HepG2 (cell line): ENCODE data around the gene STRADB. TPM values are rescaled to one million over a fixed set of nuclear protein-coding genes. Genes with fewer than 3 reads are reported as not detected.

Experiments used
- FOXA3 ChIP-seq: IDR thresholded peaks from 2 replicates; pipeline ENCODE4 v1.6.1; 2016; ENCODE audit warnings: missing genetic modification reagents, missing compliant biosample characterization
- KMT2A ChIP-seq: sonication (generic); formaldehyde crosslinking; IDR thresholded peaks from 2 replicates; pipeline ENCODE4 v1.4.0; 2020; ENCODE audit warnings: missing genetic modification reagents
- MED8 ChIP-seq: sonication (generic); formaldehyde crosslinking; IDR thresholded peaks from 2 replicates; pipeline ENCODE4 v1.8.1; 2023; ENCODE audit warnings: mild to moderate bottlenecking, missing genetic modification reagents; ENCODE audit not compliant: insufficient replicate concordance
- MEIS1 ChIP-seq: sonication (generic); formaldehyde crosslinking; IDR thresholded peaks from 2 replicates; pipeline ENCODE4 v1.9.0; 2021; ENCODE audit warnings: mild to moderate bottlenecking, missing genetic modification reagents, moderate library complexity, borderline replicate concordance
- NR1H2 ChIP-seq: sonication (generic); formaldehyde crosslinking; IDR thresholded peaks from 2 replicates; pipeline ENCODE4 v1.8.1; 2022; ENCODE audit warnings: low read depth, missing genetic modification reagents, borderline replicate concordance
- ONECUT2 ChIP-seq: sonication (generic); formaldehyde crosslinking; IDR thresholded peaks from 2 replicates; pipeline ENCODE4 v1.4.0; 2020; ENCODE audit warnings: missing genetic modification reagents
- POGZ ChIP-seq: sonication (generic); formaldehyde crosslinking; IDR thresholded peaks from 2 replicates; pipeline ENCODE4 v1.4.0; 2020; ENCODE audit warnings: mild to moderate bottlenecking, missing genetic modification reagents
- ZMAT3 ChIP-seq: sonication (generic); formaldehyde crosslinking; conservative IDR thresholded peaks from 2 replicates; pipeline ENCODE4 v1.7.0; 2021; ENCODE audit warnings: missing genetic modification reagents
- ZMYM4 ChIP-seq: sonication (generic); formaldehyde crosslinking; IDR thresholded peaks from 2 replicates; pipeline ENCODE4 v1.8.1; 2023; ENCODE audit warnings: mild to moderate bottlenecking, missing genetic modification reagents
- ZNF101 ChIP-seq: sonication (generic); formaldehyde crosslinking; IDR thresholded peaks from 2 replicates; pipeline ENCODE4 v1.4.0; 2020; ENCODE audit warnings: mild to moderate bottlenecking, low read depth, missing genetic modification reagents, borderline replicate concordance
- ZNF367 ChIP-seq: sonication (generic); formaldehyde crosslinking; IDR thresholded peaks from 2 replicates; pipeline ENCODE4 v1.4.0; 2020; ENCODE audit warnings: missing genetic modification reagents, borderline replicate concordance
- ZNF557 ChIP-seq: sonication (generic); formaldehyde crosslinking; IDR thresholded peaks from 2 replicates; pipeline ENCODE4 v1.4.0; 2020; ENCODE audit warnings: missing genetic modification reagents
- ZNF607 ChIP-seq: sonication (generic); formaldehyde crosslinking; IDR thresholded peaks from 2 replicates; pipeline ENCODE4 v1.5.1; 2020; ENCODE audit warnings: missing genetic modification reagents, mild to moderate bottlenecking, borderline replicate concordance
- polyA plus RNA-seq, 8 experiments: library from polyadenylated mRNA; depleted of rRNA in 3 of 8; stranded (reverse) in 7 of 8; unstranded in 1 of 8; fragments of >200 nt; fragmentation: Illumina TruSeq in 4 of 8; extraction: Trizol in 4 of 8; gene quantifications; 2 replicates each; pipeline versions ENCODE4 v1.2.1 to v1.2.3, GENCODE V29; 2011 to 2016; ENCODE audit warnings: low read depth in 4 of 8, missing spikeins in 1 of 8, mixed read lengths in 1 of 8; ENCODE audit not compliant: insufficient read depth in 1 of 8
- total RNA-seq, 5 experiments: library from RNA; depleted of rRNA; stranded (reverse); fragments of >200 nt; fragmentation: Illumina TruSeq; extraction: Trizol; gene quantifications; 2 replicates each; pipeline ENCODE4 v1.2.3, GENCODE V29; 2016; ENCODE audit warnings: low read depth in 1 of 5
- TF ChIP-seq, protein P1 (sequence below): sonication (generic); formaldehyde crosslinking; IDR thresholded peaks from 2 replicates; pipeline ENCODE4 v1.4.0; 2020; ENCODE audit warnings: missing genetic modification reagents, borderline replicate concordance
- TF ChIP-seq, protein P2 (sequence below): sonication (generic); formaldehyde crosslinking; IDR thresholded peaks from 2 replicates; pipeline ENCODE4 v1.4.0; 2020; ENCODE audit warnings: mild to moderate bottlenecking, missing genetic modification reagents
- TF ChIP-seq, protein P3 (sequence below): sonication (generic); formaldehyde crosslinking; IDR thresholded peaks from 2 replicates; pipeline ENCODE4 v1.4.0; 2020; ENCODE audit warnings: mild to moderate bottlenecking, missing genetic modification reagents
- TF ChIP-seq, protein P4 (sequence below): sonication (generic); formaldehyde crosslinking; IDR thresholded peaks from 2 replicates; pipeline ENCODE4 v1.4.0; 2020; ENCODE audit warnings: missing genetic modification reagents
- TF ChIP-seq, protein P5 (sequence below): sonication (generic); formaldehyde crosslinking; IDR thresholded peaks from 2 replicates; pipeline ENCODE4 v1.8.0; 2022; ENCODE audit warnings: missing genetic modification reagents, mild to moderate bottlenecking, borderline replicate concordance

Gene STRADB
- total and polyA plus RNA-seq, 2 of the 13 experiments (the other 11 are each of a cell fraction or from before 2014, with no cell fraction given), result 34.1 to 66.6 TPM

DNA sequence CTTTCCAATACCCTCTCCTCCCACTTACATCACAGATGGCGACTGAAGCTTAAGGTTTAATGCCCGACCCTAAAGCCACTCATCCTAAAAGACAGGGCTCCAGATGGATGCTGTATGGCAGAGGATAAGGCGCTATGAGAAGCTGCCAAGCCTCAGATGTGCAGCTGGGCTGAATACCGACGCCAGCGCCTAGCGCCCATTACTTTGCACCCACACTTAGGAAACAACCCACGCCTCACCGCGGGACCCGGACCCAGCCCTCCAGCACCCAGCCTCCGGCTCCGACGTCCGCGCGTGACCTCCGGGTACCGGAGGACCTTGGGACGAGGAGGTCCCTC, 617 bp upstream of the STRADB start (continued):
- TF ChIP-seq, protein P1, sequence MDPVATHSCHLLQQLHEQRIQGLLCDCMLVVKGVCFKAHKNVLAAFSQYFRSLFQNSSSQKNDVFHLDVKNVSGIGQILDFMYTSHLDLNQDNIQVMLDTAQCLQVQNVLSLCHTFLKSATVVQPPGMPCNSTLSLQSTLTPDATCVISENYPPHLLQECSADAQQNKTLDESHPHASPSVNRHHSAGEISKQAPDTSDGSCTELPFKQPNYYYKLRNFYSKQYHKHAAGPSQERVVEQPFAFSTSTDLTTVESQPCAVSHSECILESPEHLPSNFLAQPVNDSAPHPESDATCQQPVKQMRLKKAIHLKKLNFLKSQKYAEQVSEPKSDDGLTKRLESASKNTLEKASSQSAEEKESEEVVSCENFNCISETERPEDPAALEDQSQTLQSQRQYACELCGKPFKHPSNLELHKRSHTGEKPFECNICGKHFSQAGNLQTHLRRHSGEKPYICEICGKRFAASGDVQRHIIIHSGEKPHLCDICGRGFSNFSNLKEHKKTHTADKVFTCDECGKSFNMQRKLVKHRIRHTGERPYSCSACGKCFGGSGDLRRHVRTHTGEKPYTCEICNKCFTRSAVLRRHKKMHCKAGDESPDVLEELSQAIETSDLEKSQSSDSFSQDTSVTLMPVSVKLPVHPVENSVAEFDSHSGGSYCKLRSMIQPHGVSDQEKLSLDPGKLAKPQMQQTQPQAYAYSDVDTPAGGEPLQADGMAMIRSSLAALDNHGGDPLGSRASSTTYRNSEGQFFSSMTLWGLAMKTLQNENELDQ (CRISPR knock-in tag), result no peak
- peak; percentile 69 for TF ChIP-seq MED8
- no peak for TF ChIP-seq ZNF367 (CRISPR knock-in tag)
- TF ChIP-seq ONECUT2 (CRISPR knock-in tag), result no peak
- no peak for TF ChIP-seq ZMYM4 (CRISPR knock-in tag)
- TF ChIP-seq ZNF557 (CRISPR knock-in tag), result no peak
- TF ChIP-seq ZNF101 (CRISPR knock-in tag), result no peak
- no peak for TF ChIP-seq POGZ (CRISPR knock-in tag)
- TF ChIP-seq ZNF607 (CRISPR knock-in tag), result peak; percentile 66; the same call in 1 of the 2 replicates
- no peak for TF ChIP-seq FOXA3 (CRISPR knock-in tag)
- no peak for TF ChIP-seq NR1H2 (CRISPR knock-in tag)
- no peak for TF ChIP-seq KMT2A
- TF ChIP-seq, protein P2, sequence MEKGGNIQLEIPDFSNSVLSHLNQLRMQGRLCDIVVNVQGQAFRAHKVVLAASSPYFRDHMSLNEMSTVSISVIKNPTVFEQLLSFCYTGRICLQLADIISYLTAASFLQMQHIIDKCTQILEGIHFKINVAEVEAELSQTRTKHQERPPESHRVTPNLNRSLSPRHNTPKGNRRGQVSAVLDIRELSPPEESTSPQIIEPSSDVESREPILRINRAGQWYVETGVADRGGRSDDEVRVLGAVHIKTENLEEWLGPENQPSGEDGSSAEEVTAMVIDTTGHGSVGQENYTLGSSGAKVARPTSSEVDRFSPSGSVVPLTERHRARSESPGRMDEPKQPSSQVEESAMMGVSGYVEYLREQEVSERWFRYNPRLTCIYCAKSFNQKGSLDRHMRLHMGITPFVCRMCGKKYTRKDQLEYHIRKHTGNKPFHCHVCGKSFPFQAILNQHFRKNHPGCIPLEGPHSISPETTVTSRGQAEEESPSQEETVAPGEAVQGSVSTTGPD, result 0 out of 2 replicates have a peak, but pooled peaks have one; percentile 30
- TF ChIP-seq, protein P3, sequence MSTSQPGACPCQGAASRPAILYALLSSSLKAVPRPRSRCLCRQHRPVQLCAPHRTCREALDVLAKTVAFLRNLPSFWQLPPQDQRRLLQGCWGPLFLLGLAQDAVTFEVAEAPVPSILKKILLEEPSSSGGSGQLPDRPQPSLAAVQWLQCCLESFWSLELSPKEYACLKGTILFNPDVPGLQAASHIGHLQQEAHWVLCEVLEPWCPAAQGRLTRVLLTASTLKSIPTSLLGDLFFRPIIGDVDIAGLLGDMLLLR (CRISPR knock-in tag), result no peak
- TF ChIP-seq ZMAT3 (CRISPR knock-in tag), result peak; percentile 6; the same call in 1 of the 2 replicates
- TF ChIP-seq, protein P4, sequence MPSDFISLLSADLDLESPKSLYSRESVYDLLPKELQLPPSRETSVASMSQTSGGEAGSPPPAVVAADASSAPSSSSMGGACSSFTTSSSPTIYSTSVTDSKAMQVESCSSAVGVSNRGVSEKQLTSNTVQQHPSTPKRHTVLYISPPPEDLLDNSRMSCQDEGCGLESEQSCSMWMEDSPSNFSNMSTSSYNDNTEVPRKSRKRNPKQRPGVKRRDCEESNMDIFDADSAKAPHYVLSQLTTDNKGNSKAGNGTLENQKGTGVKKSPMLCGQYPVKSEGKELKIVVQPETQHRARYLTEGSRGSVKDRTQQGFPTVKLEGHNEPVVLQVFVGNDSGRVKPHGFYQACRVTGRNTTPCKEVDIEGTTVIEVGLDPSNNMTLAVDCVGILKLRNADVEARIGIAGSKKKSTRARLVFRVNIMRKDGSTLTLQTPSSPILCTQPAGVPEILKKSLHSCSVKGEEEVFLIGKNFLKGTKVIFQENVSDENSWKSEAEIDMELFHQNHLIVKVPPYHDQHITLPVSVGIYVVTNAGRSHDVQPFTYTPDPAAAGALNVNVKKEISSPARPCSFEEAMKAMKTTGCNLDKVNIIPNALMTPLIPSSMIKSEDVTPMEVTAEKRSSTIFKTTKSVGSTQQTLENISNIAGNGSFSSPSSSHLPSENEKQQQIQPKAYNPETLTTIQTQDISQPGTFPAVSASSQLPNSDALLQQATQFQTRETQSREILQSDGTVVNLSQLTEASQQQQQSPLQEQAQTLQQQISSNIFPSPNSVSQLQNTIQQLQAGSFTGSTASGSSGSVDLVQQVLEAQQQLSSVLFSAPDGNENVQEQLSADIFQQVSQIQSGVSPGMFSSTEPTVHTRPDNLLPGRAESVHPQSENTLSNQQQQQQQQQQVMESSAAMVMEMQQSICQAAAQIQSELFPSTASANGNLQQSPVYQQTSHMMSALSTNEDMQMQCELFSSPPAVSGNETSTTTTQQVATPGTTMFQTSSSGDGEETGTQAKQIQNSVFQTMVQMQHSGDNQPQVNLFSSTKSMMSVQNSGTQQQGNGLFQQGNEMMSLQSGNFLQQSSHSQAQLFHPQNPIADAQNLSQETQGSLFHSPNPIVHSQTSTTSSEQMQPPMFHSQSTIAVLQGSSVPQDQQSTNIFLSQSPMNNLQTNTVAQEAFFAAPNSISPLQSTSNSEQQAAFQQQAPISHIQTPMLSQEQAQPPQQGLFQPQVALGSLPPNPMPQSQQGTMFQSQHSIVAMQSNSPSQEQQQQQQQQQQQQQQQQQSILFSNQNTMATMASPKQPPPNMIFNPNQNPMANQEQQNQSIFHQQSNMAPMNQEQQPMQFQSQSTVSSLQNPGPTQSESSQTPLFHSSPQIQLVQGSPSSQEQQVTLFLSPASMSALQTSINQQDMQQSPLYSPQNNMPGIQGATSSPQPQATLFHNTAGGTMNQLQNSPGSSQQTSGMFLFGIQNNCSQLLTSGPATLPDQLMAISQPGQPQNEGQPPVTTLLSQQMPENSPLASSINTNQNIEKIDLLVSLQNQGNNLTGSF, result no peak
- TF ChIP-seq, protein P5, sequence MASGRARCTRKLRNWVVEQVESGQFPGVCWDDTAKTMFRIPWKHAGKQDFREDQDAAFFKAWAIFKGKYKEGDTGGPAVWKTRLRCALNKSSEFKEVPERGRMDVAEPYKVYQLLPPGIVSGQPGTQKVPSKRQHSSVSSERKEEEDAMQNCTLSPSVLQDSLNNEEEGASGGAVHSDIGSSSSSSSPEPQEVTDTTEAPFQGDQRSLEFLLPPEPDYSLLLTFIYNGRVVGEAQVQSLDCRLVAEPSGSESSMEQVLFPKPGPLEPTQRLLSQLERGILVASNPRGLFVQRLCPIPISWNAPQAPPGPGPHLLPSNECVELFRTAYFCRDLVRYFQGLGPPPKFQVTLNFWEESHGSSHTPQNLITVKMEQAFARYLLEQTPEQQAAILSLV (CRISPR knock-in tag), result no peak
- TF ChIP-seq MEIS1, result no peak
